HG02610 (cell line): Measurements from ENCODE around the gene GLT6D1.
"Not testable (repeated sequence)": the region's sequence is repeated elsewhere in the genome, so short reads cannot be mapped to it uniquely, and the experiment has no call there.

Experiments used
- ATAC-seq: cut with Tn5 transposase; IDR thresholded peaks from one replicate; pipeline ENCODE4 v1.9.1; 2021; ENCODE audit warnings: mild to moderate bottlenecking, moderate library complexity; ENCODE audit not compliant: unreplicated experiment

GLT6D1 gene, protein sequence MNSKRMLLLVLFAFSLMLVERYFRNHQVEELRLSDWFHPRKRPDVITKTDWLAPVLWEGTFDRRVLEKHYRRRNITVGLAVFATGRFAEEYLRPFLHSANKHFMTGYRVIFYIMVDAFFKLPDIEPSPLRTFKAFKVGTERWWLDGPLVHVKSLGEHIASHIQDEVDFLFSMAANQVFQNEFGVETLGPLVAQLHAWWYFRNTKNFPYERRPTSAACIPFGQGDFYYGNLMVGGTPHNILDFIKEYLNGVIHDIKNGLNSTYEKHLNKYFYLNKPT

GRCh38 chr9:135639196-135639595, at the start of gene GLT6D1:
Gene GLT6D1, minus strand, starts transcription at chr9:135639540. Its CDS starts 353 bp downstream, at chr9:135639187.
- ATAC-seq = no peak

GRCh38 chr9:135689011-135689410, 49.7 kb upstream of the GLT6D1 start:
- ATAC-seq = no peak

GRCh38 chr9:135687216-135687615, 47.9 kb upstream of the GLT6D1 start:
- ATAC-seq = no peak

- ATAC-seq = no peak
Measured at GRCh38 chr9:135684691-135685090, 45.4 kb upstream of the GLT6D1 start.

GRCh38 chr9:135683401-135684034, 44.2 kb upstream of the GLT6D1 start:
- ATAC-seq = no peak

DNA sequence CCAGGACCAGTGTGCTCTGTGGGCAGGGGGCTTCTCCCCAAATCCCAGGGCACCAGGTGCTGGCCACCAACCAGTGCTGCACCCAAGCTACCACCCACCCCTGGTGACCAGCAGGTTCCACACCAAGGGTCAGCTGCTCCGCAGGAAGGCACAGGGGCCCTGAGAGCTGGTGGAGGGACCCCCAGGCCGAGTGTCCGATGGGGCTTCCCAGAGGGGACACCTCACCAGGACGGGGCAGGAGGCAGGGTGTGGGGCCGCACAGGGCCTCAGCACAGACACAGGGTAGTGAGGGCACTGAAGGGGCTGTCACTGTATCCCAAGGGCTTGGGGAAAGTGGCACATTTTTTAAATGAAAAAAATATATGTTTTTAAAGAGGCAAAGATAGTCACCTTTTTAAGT, 41.8 kb upstream of the GLT6D1 start:
- ATAC-seq = no peak

GRCh38 chr9:135680056-135680455, 40.7 kb upstream of the GLT6D1 start:
- ATAC-seq = no peak

DNA sequence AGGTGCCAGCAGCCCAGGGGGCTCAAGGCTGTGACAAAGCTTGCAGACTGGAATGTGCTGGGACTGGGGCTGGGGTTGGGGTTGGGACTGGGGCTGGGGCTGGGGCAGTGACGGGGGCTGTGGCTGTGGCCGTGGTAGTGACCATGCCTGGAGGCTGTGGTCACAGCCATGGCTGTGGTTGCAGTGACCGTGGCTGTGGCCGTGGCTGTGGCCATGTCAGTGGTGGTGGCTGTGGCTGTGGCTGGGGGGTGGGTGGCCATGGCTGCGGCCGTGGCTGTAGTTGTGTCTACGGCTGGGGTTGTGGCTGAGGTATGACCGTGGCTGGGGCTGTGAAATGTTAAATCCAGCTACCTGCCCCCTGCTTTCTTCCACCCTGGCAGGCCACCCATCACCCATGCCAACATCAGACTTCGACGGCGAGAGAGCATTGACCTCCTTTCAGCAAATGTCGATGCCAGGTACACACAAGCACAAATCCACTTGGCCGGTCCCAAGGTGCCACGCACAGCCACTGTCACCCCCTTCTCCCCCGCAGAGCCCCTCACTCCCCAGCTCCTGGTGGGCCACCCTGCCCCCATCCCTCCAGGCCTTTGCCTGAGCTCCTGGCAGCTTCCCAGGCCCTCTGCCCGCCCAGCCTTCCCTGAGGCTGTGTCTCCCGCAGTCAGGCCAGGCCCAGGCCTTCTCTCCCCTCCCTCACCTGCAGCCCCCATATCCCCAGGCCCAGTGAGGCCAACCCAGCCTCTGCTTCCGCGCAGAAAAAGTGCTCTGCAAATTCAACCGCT, 39.1 kb upstream of the GLT6D1 start:
- ATAC-seq = no peak

DNA sequence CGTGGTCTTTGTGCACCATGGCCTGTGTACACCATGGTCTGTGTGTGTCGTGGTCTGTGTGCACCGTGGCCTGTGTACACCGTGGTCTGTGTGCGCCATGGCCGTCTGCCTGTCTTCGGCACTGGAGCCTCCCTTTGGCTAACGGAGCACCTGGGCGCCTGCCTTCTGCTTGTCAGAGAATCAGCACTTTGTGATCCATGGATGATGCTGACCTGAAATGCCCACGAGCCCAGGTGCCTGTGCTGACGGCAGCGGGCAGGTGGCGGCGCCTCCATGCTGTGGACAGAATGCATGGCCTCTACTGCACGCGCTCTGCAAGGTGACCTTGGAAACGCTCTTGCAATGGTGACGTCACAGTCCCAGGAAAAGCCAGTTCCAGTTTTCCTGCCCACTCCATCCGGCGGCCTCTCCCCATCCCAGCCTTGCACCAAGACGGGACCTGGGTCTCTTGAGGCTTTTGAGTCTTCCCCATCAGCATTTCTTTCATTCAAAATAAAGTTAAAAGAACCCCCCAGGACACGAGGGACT, 38.4 kb upstream of the GLT6D1 start:
- ATAC-seq = no peak

DNA sequence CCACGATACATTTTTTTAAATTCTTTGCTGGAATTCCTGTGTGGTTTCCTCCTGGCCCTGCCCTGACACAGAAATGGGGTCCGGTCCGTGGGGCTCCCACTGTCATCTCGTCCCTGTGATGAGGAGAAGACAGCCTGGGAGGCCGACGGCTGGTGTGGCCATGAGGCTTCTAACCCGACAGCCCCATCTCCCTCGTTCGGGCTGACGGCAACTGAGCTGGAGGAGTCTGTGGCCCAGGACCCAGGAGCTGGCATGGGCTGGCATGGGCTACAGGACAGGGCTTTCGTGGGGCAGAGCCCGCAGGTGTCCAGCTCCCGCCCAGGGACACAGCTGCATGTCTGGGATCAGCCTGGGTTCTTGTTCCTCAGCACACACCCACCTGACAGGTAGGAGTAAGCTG, 37.6 kb upstream of the GLT6D1 start:
- no peak for ATAC-seq

DNA sequence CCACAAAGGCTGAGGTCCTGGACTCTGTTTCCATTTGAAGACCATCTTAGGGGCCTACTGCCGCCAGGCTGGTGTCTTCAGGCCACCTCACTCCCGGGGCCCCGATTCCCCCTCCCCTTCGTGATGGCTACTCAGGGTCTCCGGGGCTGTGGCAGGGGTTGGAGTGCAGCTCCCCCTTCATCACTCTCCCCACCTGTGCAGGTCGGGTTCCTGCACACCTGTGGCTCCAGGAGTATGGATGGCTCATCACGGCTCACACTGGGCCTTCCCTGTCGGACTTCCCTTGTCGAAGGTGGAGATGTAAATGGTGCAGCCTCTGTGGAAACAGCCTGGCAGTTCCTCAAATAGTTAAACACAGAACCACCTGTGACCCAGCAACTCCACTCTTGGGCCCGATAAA, 35.6 kb upstream of the GLT6D1 start:
- ATAC-seq = no peak

DNA sequence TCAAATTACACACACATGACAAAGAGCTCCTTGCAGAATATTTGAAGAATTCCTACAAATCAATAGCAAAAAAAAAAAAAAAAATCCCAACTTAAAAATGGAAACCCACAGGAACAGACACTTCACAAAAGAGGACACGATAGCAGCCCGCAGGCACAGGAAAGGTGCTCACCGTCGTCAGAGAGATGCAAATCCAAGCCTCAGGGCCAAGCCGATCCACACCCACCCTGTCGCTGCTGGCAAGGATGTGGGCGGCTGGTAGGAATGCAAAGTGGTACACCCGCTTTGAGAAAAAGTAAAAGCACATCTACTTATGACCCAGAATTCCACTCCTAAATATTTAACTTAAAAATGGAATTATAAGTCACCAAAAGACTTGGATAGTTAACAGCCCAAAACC, 34.6 kb upstream of the GLT6D1 start:
- ATAC-seq = no peak

DNA sequence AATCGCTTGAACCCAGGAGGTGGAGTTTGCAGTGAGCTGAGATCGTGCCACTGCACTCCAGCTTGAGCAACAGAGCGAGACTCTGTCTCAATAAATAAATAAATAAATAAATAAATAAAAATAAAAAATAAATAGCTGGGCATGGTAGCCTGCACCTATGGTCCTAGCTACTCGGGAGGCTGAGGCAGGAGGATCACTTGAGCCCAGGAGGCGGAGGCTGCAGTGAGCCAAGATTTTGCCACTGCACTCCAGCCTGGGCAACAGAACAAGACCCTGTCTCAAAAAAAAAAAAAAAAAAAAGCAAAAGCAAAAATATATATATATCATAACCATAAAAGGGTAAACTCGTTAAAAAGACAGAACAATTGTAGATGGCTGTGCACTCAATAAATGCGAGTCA, 33.4 kb upstream of the GLT6D1 start:
- ATAC-seq = not testable (repeated sequence)

DNA sequence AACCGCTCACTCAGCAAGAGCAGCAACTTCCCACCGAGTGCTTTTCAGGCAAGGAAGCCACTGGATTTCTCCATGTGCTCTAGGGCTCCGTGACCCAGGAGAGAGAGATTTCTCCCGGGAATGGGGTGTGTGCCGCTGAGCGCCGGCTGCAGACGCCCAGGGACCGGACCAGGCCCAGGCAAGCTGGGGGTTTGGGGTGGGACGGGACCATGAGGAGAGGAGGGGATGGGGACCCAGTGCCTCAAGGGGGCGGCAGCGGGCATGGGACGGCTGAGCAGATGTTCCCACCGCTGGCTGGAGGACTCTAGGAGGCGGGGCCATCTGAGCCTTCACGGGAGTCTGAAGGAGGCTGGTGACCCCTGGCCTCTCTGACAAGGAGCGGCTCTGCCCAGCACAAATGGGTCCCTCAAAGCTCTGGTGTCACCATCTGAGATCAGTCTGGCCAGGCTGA, 32.3 kb upstream of the GLT6D1 start:
- ATAC-seq = no peak

- no peak for ATAC-seq
Measured at GRCh38 chr9:135670721-135671590, 31.6 kb upstream of the GLT6D1 start.

DNA sequence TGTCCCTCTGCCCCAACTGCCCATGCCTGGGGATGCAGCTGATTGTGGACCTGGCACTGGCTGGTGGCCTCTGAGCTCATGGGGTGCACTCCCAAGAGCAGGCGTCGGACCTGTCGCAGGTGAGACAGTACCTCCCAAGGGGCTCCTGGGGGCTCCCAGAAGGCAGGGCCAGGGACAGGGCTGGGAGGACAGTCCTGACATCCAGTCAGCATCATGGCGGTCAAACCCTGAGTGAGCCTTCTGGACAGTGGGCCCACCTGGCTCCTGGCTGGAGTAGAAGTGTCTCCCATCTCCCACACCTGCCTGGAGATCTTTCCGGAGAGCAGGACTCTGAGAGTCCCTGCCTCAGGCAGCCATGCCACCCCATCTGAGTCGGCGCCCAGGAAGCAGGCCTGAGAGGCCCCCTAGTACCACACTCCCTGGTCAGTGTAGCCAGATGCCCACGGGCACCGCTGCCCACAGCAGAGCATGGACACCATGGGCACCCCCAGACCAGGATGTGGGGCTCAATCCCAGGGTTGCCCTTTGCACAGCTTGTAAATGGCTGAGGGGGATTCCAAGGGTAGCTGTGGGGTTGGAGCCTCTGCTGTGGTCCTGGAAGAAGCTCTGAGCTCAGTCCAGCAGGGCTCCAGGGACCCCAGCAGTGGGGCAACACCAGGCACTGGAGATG, 30.4 kb upstream of the GLT6D1 start:
- ATAC-seq = no peak

GRCh38 chr9:135669018-135669417, 29.7 kb upstream of the GLT6D1 start:
- not testable (repeated sequence) for ATAC-seq

GRCh38 chr9:135667463-135668001, 28.2 kb upstream of the GLT6D1 start:
- ATAC-seq = no peak

- ATAC-seq = no peak
Measured at GRCh38 chr9:135666534-135667462, 27.5 kb upstream of the GLT6D1 start.
